GM11168 (cell line): ENCODE measurements around the gene IPO13.

Source experiments
- in situ Hi-C: fragments of 300-500 bp; cut with MboI; formaldehyde crosslinking; loops from one replicate; pipeline ENCODE4 v1.12.0; 2022; ENCODE audit warnings: low sequenced_read_pairs; ENCODE audit not compliant: unreplicated experiment

IPO13 gene

GRCh38 chr1:43947061-43947873 lies 517 bp downstream of the IPO13 start:
- in situ Hi-C loops, result no loop called here

- in situ Hi-C loops, result no loop called here
Observed at GRCh38 chr1:43947874-43948437, 1.2 kb downstream of the IPO13 start.

- in situ Hi-C loops, result no loop called here
Observed at GRCh38 chr1:43949678-43950077, 2.9 kb downstream of the IPO13 start.

GRCh38 chr1:43951021-43951985 lies 4.6 kb downstream of the IPO13 start:
- in situ Hi-C loops, result no loop called here

- in situ Hi-C loops, result no loop called here
Observed at GRCh38 chr1:43952731-43953346, 6.1 kb downstream of the IPO13 start.

- in situ Hi-C loops, result no loop called here
Observed at GRCh38 chr1:43953361-43953760, 6.6 kb downstream of the IPO13 start.

GRCh38 chr1:43954036-43954435 lies 7.3 kb downstream of the IPO13 start:
- in situ Hi-C loops, result no loop called here

- in situ Hi-C loops, result no loop called here
Observed at GRCh38 chr1:43956234-43956633, 9.5 kb downstream of the IPO13 start.

GRCh38 chr1:43957407-43958040 lies 10.8 kb downstream of the IPO13 start:
- in situ Hi-C loops, result no loop called here

GRCh38 chr1:43958351-43959255 lies 11.9 kb downstream of the IPO13 start:
- in situ Hi-C loops, result no loop called here

GRCh38 chr1:43960798-43961197 lies 14.0 kb downstream of the IPO13 start:
- in situ Hi-C loops, result no loop called here

- in situ Hi-C loops, result no loop called here
Observed at GRCh38 chr1:43961692-43962091, 14.9 kb downstream of the IPO13 start.

GRCh38 chr1:43962324-43962723 lies 15.6 kb downstream of the IPO13 start:
- in situ Hi-C loops, result no loop called here

- in situ Hi-C loops, result no loop called here
Observed at GRCh38 chr1:43963006-43963405, 16.3 kb downstream of the IPO13 start.

- in situ Hi-C loops, result no loop called here
Observed at GRCh38 chr1:43963890-43964289, 17.1 kb downstream of the IPO13 start.

GRCh38 chr1:43965316-43965715 lies 18.6 kb downstream of the IPO13 start:
- in situ Hi-C loops, result no loop called here

GRCh38 chr1:43968348-43968948 lies 21.7 kb downstream of the IPO13 start:
- in situ Hi-C loops, result no loop called here

- in situ Hi-C loops, result no loop called here
Observed at GRCh38 chr1:43969416-43969745, 22.6 kb downstream of the IPO13 start.
